ENCODE measurements around the gene TEAD3. TPM values are rescaled to one million over a fixed set of nuclear protein-coding genes. Genes with fewer than 3 reads are reported as not detected.

TEAD3 gene
- total and polyA plus RNA-seq, 2 experiments from 2014 or later, result 15.0 to 26.5 TPM

- TF ChIP-seq ZNF462 (CRISPR knock-in tag; IDR thresholded peaks at IDR 0.05), result no peak
- no peak for TF ChIP-seq ETS1 (IDR thresholded peaks at IDR 0.05)
- no peak for TF ChIP-seq EZH2phosphoT487 (IDR thresholded peaks at IDR 0.05; ENCODE audit: unreplicated experiment)
- no peak for TF ChIP-seq ZNF114 (CRISPR knock-in tag; IDR thresholded peaks at IDR 0.05)
- no peak for TF ChIP-seq ZNF331 (CRISPR knock-in tag; IDR thresholded peaks at IDR 0.05; ENCODE audit: low read depth)
Observed at GRCh38 chr6:35453236-35453635, 43.6 kb downstream of the TEAD3 start (continued).

- peak; percentile 99 for DNase-seq (ENCODE audit: low spot score)
- Mint-ChIP-seq H3K4me3 (peak within 1 kb of the TSS; percentile 74), H3K27me3 (ENCODE audit: insufficient read depth, low read depth, poor library complexity) (peaks cover 9% of the 10 kb centered on the region), H3K4me1 (peaks cover 30% of the 10 kb centered on the region), H3K36me3 (ENCODE audit: low read depth) (peaks cover 15% of the 10 kb centered on the region), H3K9me3 (no peaks in the 10 kb centered on the region), H3K27ac (no peak within 1 kb of the TSS)
- H3K4me1 ChIP-seq (ENCODE audit: insufficient read depth), result peaks cover 27% of the 10 kb centered on the region
- peak; percentile 87 for ATAC-seq
- TF ChIP-seq ZNF462 (CRISPR knock-in tag; IDR thresholded peaks at IDR 0.05), result no peak
- TF ChIP-seq POLR2AphosphoS5 (IDR thresholded peaks at IDR 0.05; ENCODE audit: low read depth), result peak; percentile 80
- H3K9me2 ChIP-seq (ENCODE audit: insufficient read depth), result no peaks in the 10 kb centered on the region
- peaks cover 9% of the 10 kb centered on the region; the same call in 1 of the 2 replicates for H3K27me3 ChIP-seq (ENCODE audit: insufficient read depth)
- peak within 1 kb of the TSS; percentile 93 for H3K4me2 ChIP-seq
- H3K4me3 ChIP-seq, result peak within 1 kb of the TSS; percentile 83
- H3K27ac ChIP-seq (ENCODE audit: low read depth), result 0 out of 2 replicates have a peak within 1 kb of the TSS, but pooled peaks have one; percentile 6
- H2AFZ ChIP-seq, result peak within 1 kb of the TSS; percentile 96
- H3K79me2 ChIP-seq (replicated peaks; ENCODE audit: insufficient read depth), result peaks cover 6% of the 10 kb centered on the region; the same call in 1 of the 2 replicates
- 0 out of 2 replicates have a peak, but pooled peaks cover 4% of the 10 kb centered on the region for H3K36me3 ChIP-seq (ENCODE audit: insufficient read depth)
- no peaks in the 10 kb centered on the region; the same call in 1 of the 2 replicates for H4K20me1 ChIP-seq (replicated peaks; ENCODE audit: insufficient read depth)
- 0 out of 2 replicates have a peak, but pooled peaks cover 3% of the 10 kb centered on the region for H3F3A ChIP-seq (replicated peaks; ENCODE audit: low read depth)
Observed at GRCh38 chr6:35452183-35453090, 44.4 kb downstream of the TEAD3 start, which contains the start of gene FANCE. Gene FANCE, plus strand, starts transcription at chr6:35452338. Its CDS starts 208 bp downstream, at chr6:35452546.

Measured in GM23338 (cell line).